SW480 (cell line): ENCODE measurements around the gene ITPR2.
"Not testable (repeated sequence)": the region's sequence is repeated elsewhere in the genome, so short reads cannot be mapped to it uniquely, and the experiment has no call there.

Experiments
- DNase-seq: peaks from one replicate; pipeline ENCODE4 v3.0.0-alpha.2; 2016; ENCODE audit warnings: low spot score

The ITPR2 gene

DNA sequence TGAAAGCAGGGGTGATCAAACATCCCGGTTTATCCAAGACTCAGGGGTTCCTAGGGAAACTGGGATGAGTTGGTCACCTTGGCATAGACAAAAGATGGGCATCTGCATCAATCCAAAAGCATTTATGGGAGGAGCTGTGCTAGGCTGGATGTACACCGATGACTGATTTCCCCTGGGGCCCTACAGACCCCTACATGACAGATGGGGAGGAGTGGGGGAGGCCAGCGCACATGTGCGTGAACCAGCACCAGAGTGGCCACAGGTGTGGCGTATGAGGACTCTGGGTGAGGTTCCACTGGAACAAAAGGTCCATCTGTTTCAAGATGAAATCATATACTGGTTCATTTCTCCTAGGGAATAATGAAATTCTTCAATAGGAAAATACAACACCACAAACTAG, 210.4 kb downstream of the ITPR2 start:
- DNase-seq: no peak

DNA sequence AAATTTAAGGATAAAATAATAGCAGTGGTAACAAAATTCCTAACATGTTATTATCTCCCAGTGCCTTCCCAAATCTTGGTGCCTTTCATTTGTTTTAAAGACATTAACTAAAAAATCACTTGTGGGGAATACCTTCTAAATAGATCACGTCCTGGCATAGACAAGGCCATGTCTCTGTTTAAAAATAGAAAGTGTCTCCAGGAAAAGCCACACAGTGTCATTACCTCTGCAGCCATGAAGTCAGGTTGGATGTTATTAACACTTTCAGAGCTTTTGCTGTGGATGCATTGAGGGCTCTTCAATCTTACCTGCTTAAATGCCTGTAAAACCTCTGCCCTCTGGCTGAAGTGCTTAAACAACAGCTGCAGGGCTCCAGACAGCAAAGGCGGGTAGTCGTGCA, 211.1 kb downstream of the ITPR2 start:
- DNase-seq: no peak

DNA sequence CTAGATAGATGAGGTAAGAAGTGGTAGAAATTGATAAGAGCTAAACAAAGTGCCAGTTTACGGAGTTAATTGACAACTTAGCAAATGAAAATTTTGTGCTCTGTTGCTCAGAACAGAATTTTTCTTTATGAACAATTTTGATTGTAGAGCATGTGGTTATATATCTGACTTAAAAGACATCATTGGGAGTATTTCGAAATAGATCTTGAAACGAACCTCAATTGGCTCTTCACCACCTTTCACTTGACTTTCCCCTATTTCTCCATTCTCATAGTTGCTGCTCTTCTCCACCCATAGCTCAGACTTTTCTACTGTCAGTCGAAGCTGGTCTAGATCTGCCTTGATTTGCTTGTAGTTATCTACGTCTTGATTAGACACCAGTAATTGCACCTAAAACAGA, 212.1 kb downstream of the ITPR2 start:
- DNase-seq: no peak

DNA sequence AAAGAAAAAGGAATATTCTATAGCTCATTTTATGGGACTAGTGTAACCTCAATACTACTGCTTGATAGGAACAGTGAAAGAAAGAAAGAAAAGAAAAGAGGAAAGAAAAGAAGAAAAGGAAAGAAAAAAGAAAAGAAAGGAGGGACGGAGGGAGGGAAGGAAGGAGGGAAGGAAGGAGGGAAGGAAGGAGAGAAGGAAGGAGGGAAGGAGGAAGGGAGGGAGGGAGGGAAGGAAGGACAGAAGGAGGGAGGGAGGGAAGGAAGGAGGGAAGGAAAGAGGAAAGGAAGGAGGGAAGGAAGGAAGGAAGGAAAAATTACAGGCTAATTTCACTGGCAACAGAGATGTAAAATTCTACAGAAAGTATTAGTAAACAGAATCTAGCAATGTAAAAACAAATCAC, 215.5 kb downstream of the ITPR2 start:
- no peak for DNase-seq

DNA sequence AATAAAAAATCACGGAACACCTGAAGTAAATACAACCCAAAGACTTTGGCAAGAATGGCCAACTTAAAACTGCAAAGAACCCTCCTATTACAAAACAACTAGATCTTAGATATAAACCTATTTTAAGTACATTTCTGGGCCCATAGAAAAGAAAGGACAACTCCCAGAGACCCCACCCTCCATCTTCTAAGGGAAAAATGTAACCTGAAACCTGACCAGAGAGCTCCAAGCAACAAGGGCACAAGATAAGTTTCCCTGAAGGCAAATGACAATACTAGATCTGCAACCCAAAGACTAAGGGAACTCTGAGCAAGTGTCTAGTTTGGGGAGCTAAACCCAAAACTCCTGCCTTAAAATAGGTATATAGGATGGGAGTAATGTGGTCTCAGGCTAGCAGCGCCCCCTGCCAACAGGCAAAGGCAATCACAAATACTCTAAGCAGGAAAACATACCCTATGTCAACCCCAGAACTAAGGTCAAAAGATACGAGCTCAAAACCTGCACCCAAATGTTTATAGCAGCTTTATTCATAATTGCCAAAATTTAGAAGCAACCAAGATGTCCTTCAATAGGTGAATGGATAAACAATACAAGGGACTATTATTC, 218.9 kb downstream of the ITPR2 start:
- DNase-seq: peak; percentile 64

DNA sequence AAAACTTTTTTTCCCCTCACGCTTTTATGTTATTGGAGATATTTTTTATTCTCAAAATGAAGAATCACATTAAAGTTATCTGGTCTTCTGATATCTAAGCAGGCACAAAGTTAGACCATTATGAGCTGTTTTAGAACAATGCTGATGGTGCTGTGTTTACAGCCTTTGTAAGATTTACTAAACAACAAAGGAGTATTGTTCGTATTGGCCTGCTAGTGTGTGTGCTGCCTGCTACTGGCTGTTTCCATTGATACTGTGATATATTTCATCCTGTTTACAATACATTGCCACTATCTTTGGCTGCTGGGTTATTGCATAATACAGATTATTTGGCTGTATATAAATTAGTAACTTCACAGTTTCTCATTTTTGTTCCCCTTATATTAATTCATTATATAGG, 220.8 kb downstream of the ITPR2 start:
- peak; percentile 63 for DNase-seq

DNA sequence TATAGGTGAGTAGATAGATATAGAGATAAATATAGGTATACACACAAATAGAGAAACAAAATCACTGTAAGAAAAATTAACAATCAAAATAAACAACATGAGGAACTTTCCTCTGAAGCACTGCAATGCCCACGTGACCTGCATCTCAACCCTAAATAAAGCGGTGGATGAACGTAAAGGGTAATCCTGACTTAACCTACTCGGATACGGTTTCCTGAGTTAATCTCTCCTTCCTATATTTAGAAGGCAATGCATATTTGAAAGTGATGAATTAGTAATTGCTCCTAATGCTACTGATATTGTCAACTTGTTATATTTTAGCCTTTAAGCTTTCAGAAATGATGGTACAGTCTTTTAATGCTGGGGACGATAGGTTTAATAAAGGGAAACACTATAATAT, 221.4 kb downstream of the ITPR2 start:
- no peak for DNase-seq

DNA sequence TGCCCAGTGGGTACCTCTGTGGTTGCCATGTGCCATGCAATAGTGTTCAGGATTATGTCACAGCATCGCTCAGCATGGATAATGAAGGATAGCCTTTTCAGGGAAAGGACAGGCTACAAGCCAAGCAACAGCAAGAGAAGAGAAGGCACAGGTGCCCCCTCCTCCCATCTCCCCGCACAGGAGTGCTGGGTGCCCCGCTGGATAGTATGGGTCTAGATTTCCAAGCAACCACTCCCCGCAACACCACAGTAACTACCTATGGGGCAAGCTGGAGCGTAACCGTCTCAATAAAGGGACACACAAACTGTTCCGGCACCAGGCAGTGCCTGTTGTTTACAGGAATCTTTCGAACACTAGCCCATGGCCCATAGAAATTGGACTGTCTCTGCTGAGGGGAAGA, 222.2 kb downstream of the ITPR2 start:
- DNase-seq: no peak

DNA sequence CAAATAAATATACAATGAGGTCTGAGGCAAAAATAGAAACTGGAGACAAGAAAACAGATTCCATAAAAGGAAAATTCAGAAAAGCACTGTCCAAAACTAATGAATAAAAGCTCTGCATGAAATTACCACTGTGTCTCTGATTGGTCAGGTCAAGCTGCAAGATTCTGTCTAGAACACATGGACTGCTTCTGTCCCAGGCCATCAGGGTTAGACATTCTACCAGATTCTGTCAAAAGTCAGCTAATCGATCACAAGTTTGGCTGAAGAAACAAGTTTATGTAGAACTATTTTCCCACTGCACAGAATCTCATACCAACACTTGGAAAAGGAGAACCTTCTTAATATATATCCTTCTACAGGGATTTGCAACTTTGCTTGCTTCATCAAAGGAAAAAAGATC, 223.0 kb downstream of the ITPR2 start:
- no peak for DNase-seq

DNA sequence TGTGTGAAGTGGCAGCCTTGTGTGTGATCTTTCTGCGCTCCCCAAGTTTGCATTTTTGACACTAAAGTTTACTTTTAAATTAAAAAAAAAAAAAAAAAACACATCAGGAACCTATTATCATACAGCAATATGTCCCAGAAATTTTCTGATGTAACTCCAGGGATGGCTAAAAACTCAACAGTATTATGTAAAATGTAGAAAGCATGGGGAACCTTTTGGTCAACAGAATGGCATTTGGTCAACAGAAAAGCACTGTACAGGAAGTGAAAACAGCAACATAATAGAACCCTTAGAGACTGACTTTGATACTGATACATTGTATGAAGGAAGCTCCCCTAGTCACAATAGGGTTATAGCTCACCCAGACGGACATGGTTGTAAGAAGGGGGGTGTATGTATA, 224.3 kb downstream of the ITPR2 start:
- no peak for DNase-seq

DNA sequence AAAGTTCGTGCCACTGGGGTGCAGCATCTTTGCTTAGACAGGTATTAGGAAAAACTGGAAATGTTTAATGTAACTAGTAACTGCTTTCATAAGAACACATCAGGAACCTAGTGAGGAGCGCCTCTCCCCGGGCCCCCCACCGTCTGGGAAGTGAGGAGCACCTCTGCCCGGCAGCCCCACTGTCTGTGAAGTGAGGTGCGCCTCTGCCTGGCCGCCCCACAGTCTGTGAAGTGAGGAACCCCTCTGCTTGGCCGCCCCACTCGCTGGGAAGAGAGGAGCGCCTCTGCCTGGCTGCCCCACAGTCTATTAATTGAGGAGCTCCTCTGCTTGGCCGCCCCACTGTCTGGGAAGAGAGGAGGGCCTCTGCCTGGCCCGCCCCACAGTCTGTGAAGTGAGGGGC, 224.7 kb downstream of the ITPR2 start:
- DNase-seq: no peak

DNA sequence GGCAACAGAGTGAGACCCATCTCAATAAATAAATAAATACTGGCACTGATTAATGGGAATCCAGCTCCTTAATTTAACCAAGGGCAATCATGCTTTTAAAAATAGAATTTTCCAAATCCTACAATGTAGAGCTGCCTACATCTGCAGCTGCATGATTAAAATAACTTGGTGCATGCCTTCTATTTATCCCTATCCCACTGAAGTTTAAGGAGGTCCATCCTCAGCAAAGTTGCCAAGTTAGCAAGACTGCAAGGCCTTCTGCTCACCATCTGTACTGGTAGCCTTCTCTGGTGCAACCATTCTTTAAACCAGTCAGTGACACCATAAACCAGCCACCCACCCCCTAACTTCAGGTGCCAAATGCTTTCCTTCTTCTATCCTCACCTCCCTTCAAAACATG, 226.1 kb downstream of the ITPR2 start:
- DNase-seq: no peak

DNA sequence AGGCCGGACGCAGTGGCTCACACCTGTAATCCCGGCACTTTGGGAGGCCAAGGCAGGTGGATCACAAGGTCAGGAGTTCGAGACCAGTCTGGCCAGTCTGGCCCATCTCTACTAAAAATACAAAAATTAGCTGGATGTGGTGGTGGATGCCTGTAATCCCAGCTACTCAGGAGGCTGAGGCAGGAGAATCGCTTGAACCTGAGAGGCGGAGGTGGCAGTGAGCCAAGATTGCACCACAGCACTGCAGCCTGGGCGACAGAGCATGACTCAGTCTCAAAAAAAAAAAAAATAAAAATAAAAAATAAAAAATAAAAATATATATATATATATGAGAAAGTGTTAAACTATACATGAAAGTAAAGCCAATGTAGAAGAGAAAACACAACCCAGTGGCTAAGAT, 228.2 kb downstream of the ITPR2 start:
- DNase-seq: not testable (repeated sequence)

DNA sequence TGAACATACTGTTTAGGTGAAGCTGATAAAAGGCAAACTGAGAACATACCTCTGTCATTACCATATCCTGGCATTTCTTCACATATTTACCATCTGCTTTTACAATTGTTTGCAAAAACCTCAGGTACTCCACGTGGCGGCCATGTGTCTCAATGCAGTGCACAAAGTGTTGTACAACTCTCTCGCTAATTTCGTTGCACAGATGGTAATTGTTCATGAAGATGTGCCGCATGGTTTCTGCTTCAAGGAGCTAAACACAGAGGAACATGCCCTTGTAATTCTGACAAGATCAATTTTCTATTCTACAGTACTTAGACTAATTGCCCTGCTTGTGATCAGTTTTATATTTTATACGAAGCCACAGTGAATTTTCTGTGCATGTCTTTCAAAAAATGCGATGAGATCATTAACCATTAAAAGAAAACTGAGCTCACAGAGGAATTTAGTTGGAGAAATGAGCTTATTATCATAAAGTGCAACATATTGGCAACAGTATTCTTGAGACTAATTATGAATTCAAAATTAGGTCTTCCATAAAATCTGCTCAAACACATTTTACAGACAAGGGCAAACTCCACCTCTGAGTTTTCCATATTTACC, 233.8 kb downstream of the ITPR2 start:
- no peak for DNase-seq

DNA sequence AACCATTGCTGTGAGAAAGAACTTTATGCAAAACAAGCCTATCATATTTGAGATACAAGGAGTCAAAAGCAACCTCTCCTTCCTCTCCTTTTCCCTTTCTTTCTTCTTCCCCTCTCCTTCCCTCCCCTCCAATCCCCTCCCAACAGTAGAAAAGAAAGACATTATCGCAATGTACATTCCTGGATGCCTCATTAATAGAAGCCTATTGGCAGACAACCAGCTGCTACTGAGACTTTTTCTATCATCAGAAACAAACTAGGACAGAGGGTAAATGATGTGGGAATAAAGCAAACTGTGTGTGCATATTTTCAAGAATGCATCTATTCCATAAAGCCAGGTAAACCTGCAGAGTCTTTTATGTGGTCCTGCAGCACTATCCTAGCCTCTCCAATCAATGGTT, 237.2 kb downstream of the ITPR2 start:
- no peak for DNase-seq

DNA sequence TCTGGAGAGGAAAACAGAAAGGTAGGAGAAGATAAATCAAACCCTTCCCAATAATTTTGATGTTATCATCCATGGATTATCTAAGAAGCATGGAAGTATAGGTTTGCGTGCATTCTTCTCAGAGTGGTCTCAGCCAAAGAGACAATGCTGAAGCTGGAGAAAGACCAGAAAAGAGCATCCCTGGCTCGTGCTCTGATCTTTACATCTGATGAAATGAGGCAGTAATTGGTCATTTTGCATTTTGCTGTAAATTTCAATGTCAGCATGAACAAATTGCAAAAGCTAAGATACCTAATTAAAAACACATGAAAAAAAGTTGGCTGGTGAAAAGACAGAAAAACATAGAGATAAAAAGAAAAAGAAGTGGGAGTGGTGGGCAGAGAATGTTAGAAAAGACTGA, 252.4 kb downstream of the ITPR2 start:
- DNase-seq: no peak

DNA sequence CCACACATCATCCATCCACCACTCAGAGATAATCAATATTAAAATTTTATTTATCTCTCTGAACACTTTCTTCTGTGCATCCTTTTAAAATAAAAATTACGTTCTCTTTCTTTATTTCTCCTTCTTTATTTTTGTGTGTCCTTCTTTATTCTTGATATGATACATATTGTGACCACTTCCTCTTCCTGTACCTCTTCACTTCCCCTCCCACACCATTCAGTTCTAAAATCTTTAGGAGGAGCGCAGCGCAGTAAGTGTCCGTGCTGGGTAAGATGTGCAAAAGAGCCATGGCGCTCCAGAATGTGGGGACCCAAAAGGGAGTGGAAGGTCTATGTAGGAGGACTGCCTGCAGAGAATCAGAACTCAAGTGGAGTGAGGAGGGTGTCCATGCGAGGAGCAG, 256.7 kb downstream of the ITPR2 start:
- DNase-seq: no peak

DNA sequence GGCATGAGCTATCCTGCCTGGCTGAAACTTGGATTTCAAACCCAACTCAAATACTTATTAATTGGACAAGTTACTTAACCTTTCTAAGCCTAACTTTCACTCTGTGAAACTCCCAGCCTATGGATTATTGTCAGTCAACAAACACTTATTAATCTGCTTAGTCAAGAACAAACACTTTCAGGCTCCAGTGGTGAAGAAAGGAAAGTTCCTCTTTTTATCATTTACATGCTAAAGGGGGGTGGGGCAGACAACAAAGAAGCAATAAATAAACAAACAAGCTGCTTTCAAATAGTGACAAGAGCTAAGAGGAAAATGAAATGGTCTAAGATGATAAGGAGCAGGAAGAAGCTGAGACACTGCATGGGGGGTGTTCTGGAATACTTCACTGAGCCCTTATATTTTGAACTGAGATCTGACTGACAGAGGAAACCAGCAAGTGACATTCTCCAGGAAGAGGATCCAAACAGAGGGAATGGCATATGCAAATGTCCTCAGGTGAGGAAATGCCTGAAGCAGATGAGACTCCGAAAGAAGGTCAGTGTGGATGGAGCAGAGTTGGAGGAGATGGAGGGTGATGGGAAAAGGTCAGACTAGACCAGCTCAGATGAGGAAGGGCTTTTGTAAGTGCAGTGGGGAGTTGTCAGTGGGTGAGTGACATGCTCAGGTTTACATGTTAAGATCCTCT, 259.6 kb downstream of the ITPR2 start:
- DNase-seq: no peak

DNA sequence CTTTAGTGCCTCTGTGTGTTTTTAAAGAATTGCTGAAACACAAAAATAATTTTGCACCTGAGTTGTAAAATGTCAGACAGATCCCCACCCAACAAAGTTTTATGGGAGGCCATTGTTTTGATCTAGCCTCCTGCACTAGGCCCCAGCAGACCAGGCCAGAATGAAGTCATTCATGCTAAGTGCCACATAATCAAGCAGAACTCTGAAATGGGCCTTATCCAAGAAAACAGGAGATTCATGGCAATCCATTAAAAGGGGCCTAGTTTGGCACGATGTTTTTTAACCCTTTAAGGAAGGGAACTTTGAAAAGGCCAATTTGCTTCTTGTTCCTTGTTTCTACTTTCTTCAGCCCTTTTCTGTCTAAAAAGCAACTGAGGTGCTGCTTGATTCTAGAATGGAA, 260.9 kb downstream of the ITPR2 start:
- no peak for DNase-seq

DNA sequence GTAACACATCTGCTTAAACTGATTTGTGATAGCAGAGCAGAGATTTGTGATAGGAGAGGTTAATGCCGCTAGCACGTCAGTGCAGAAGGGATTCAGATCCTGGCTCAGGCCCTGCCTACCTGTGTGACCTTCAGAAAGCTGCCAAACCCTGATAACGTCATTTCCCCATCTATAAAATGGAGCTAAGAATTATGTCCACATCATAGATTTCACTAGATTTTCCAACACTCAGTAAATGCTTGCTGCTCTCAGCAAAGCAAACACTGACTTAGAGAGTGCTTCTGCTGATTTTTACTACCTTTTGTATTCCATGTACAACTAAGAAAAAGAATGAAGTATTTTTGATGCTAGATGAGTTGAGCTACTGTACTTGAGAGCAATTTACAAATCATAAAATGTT, 261.4 kb downstream of the ITPR2 start:
- no peak for DNase-seq

DNA sequence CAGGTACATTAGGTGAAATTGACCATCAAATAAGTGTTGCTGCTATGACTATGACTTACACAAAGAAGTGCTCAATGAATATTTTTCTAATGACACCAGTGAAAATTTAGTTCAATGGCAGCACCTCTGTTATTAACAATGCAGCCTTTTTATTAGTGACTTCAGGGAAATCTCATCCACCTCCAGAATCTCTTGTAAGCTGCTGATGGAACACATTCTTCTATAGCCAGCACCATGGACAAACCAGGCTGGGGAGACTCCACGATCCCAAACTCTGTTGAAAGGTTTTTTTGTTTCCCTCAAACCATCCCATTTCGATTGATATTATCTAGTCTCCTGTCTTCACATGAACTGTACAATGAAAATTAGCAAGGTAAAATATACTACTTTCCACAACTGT, 265.9 kb downstream of the ITPR2 start:
- DNase-seq: no peak

DNA sequence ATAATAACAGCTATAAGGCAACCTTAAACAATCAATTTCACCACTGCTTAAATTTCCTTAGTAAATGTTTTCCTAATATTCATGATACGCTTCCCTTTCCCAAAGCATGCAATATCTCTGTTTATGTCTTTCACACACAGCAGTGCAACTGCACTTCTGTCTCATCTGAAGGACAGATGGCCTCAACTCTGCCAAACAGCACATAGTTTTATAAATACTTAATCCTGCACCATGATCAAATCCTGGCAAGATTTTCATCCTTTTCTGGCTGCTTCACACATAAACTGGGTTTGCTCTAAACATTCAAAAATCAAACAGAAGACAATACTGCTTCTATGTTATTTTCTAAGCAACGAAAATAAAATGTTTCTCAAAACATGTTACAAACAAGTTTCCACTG, 266.3 kb downstream of the ITPR2 start:
- DNase-seq: no peak

DNA sequence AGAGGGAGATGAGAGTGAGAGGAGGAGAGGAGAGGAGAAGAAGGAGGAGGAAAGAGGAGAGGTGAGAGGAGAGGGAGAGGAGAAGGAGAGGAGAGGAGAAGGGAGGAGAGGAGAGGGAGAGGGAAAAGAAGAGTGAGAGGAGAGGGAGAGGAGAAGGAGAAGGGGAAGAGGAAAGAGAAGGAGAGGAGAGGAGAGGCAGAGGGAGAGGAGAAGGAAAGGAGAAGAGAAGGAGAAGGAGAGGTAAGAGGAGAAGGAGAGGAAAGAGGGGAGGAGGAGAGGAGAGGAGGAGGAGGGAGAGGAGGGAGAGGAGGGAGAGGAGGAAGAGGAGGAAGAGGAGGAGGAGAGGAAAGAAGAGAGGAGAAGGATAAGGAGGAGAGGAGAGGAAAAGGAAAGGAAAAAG, 266.8 kb downstream of the ITPR2 start:
- no peak for DNase-seq

DNA sequence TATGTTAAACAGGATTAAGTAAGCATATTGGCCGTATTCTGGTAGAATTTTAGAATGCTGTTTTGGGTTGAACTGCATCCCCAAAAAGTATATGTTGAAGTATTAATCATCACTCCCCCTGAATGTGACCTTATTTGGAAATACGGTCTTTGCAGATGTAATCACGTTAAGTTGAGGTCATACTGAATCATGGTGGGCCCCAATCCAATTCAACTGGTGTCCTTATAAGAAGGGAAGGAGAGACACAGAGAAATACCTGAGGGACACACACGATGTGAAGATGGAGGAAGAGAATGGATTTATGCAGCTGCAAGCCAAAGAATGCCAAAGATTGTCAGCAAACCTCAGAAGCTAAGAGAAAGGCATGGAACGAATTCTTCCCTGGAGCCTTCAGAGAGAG, 268.6 kb downstream of the ITPR2 start:
- DNase-seq: no peak
